GM12801 (cell line): ENCODE measurements around the gene DDX6.

ENCODE experiments used
- TF ChIP-seq, protein P1 (sequence below): IDR thresholded peaks from one replicate; pipeline ENCODE4 v1.5.1; 2011; ENCODE audit warnings: control low read depth; ENCODE audit not compliant: insufficient read length; ENCODE audit errors: extremely low read depth

DDX6 gene

DNA sequence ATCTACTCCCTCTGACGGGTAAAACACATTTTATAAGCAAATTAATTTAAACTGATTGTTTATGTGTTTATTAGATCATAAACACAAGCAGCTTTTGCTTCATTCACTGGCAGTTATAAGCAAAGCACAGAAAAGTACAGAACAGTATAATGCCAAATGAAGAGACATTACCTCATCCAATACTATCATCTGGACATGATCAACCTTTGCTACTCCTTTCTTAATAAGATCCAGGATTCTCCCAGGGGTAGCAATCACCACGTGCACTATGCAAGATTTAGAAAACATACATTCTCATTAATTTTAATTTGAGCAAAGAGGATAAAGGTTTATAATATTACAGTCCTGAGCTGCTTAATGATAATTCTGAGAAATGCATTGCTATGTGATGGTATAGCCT is 27.9 kb downstream of the DDX6 start:
- TF ChIP-seq, protein P1, sequence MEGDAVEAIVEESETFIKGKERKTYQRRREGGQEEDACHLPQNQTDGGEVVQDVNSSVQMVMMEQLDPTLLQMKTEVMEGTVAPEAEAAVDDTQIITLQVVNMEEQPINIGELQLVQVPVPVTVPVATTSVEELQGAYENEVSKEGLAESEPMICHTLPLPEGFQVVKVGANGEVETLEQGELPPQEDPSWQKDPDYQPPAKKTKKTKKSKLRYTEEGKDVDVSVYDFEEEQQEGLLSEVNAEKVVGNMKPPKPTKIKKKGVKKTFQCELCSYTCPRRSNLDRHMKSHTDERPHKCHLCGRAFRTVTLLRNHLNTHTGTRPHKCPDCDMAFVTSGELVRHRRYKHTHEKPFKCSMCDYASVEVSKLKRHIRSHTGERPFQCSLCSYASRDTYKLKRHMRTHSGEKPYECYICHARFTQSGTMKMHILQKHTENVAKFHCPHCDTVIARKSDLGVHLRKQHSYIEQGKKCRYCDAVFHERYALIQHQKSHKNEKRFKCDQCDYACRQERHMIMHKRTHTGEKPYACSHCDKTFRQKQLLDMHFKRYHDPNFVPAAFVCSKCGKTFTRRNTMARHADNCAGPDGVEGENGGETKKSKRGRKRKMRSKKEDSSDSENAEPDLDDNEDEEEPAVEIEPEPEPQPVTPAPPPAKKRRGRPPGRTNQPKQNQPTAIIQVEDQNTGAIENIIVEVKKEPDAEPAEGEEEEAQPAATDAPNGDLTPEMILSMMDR: no peak

DNA sequence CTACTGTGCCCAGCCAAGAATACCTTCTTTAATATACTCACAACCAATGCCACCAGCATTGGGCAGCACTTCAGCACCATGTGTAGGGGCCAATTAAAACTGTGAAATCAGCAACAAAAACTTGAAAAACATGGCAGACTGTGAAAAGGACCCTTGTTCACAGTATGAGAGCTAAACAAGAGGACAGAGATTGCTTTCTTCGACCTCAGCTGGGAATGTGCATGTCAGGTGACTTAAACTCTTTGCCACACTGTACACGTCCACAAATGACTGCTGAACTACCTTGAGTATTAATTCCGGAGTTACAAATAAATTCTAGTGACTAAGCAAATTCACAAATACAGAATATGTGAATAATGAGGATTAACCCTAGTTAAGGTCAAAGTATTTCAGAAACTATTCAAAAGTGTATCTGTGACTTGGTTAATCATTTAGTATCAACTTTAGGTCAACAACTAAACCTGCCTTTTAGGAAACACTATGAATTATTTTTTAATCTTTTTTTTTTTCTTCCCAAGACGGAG is 33.0 kb downstream of the DDX6 start:
- TF ChIP-seq, protein P1: no peak

DNA sequence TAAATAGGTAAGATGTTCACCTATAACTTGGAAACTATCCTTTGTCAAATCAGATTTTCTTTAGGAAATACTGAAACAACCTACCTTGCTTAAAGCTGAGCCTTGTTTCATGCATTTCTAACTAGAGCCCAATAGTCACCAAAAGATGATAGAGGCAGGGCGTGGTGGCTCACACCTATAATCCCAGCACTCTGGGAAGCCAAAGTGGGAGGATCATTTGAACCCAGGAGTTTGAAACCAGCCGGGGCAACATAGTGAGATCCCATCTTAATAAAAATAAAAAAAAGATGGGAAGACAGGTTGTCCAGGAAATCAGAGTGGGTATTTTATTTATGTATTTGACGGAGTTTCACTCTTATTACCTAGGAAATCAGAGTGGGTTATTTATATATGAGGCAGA is 38.3 kb downstream of the DDX6 start:
- TF ChIP-seq, protein P1: no peak

- TF ChIP-seq, protein P1: no peak
Measured at GRCh38 chr11:118749429-118749828, 41.5 kb downstream of the DDX6 start.

GRCh38 chr11:118748056-118748455 is 42.9 kb downstream of the DDX6 start:
- TF ChIP-seq, protein P1: no peak

DNA sequence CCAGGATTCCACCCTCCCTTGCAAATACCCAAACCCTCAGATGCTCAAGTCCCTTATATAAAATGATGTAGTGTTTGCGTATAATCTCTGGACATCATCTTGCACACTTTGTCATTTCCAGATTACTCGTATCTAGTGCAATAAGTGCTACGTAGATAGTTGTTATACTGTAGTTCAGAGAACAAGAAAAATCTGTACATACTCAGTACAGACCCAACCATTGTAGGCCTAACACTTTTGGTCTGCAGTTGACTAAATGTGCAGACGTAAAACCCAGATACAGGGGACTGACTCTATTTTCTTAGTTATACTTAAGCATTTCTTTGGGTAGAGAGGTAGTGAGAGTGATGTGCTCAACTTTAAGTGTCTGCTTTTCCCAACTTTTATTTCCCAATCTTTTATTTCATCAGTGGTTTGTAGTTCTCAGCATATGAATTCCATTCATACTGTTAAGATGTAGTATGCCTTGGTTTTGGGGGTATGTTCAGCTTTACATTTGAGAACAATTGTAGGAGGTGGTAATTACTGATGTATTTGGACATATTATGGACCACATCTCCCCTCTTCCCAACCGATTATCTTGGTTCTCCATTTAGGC is 43.9 kb downstream of the DDX6 start:
- TF ChIP-seq, protein P1: no peak

DNA sequence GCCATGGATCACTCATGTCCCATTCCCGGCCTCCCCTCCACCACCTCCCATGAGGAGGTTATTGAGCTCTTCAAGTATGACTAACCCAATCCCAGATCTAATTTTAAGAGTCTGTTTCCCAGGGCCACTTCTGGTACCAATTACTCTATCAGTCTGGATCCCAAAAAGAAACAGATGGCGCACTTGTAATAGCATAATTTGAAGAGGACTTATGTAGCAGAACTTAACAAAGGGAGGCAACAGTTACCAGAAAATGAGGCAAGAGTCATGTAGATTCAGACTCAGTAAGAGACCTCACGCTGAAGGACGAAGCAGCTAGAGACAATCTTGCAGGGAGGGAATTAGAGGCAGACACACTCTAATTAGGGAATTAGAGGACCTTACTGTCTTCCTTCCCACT is 46.9 kb downstream of the DDX6 start:
- TF ChIP-seq, protein P1: no peak
